Ramos (cell line): Measurements from ENCODE around the gene EEF2.
"Not testable (repeated sequence)": the region's sequence is repeated elsewhere in the genome, so short reads cannot be mapped to it uniquely, and the experiment has no call there.

Experiments
- in situ Hi-C: fragments of 300-500 bp; cut with MboI; formaldehyde crosslinking; loops from one replicate; pipeline ENCODE4 v1.14.3; 2022; ENCODE audit warnings: low sequenced_read_pairs; ENCODE audit not compliant: unreplicated experiment

EEF2 gene

DNA sequence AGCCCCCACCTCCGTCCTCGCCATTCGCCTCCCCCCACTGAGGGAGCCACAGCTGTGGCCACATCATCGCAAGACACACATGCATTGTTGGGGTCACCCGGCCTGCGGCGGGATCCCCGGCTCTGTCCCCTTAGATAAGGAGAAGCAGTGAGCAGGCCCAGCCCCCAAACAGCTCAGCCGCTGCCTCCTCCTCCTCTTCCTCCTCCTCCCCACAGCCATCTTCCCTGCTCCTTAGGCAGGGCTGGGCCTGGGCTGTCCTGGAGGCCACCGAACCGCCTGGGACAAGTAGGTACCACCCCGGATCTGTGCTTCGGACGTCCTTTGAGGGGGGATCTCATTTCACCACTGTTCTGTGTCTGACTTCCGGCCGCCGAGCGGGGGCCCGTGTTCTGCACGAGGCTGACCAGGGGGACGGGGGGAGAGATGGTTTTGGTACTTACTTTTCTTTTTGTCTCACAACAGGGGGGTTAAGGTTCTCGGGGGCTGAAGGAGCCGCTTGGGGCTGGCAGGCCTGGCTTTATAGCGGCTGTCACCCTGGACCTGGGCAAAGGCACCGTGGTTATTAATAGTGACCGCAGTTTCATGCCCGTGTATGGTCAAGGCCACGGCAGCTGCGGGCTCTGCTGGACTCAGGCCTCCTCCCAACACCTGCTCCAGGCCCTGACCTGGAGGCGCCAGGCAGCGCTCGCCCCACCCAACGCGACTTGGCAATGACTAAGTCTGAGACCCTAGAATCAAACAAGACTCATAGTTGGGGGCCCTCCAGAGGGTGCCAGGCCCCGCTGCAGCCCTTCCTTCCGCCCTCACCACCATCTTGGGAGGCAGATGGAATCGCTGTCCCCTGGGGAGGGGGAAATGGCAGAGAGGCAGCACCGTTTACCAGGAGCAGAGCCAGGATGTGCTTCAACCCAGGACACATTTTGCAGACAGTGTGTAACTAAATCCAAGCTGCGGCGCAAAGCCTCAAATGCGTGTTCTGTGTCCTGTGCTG, 34.1 kb downstream of the EEF2 start:
- in situ Hi-C loops, result no loop called here

DNA sequence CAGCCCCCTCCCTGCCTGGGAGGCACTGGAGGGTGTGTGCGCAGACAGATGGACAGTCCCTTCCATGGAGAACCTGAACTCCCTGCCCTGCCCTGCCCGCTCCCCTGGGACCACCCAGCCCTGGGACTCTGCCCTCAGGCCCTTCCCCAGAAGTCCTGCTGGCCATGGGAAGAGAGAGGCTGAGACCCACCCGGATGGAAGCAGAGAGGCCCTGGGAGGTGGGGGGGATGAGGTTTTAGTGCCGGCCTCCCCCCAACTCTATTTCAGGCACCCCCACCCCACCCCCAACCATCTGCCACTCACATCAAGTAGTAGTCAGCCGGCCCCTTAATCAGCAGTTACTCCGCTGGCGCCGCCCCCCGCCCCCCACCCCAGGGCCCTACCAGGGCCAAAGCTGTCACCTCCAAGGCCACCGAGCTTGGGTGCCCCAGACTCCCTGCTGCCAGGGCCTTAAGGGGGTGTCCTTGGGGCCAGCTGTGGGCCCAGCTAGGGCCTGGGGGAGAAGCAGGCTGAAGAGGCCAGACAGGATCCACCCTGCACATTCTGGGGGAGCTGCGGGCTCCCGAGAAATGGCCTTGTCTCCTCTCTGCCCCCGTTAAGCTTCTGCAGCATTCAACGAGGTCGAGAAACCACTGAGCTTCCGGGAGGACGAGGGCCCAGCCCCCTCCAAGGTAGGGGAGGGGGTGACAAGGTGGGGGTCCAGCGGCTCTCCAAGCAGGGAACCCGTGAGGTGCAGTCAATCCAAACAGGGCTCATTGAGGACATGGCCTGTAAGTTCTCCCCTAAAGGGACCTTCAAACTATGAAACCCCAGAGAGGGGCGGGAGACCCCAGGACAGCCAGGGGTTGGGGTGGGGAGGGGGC, 35.0 kb downstream of the EEF2 start:
- in situ Hi-C loops, result no loop called here

DNA sequence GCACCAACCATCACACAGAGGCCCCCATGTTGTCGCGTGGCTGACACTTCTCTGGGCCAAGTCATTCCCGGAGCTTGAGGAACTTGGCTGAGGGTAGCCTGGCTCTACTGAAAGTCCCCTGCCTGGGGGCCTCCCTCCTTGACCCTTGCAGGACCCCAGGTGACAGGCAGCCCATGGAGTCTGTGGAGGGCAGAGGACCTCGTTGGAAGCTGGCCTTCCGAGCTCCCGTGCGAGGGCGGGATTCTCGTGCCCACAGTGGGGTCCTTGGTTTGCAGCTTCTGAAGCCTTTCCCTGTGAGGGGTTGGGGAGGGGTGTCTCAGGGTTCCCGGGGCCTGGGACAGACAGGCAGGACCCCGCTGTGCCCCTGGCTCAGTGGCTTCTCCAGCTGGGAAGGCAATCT, 36.0 kb downstream of the EEF2 start:
- in situ Hi-C loops, result no loop called here

DNA sequence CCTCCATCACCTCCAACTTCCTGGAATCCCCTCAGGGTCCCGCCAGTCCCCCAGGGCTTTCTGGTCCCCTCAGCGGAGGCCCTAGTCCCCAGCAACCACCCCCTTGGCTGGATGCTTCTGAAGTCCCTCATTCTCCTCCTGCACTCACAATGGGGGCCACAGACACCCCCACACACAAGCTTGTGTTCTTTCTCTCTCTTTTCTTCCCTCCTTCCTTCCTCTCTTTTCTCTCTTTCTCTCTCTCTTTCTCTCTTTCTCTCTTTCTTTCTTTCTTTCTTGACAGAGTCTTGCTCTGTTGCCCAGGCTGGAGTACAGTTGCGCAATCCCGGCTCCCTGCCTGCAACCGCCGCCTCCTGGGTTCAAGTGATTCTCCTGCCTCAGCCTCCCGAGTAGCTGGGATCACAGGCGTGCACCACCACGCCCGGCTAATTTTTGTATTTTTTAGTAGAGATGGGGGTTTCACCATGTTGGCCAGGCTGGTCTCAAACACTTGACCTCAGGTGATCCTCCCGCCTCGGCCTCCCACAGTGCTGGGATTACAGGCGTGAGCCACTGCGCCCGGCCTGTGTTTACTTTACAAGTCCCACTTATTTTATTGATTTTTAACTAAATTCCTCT, 37.8 kb downstream of the EEF2 start:
- in situ Hi-C loops, result not testable (repeated sequence)

DNA sequence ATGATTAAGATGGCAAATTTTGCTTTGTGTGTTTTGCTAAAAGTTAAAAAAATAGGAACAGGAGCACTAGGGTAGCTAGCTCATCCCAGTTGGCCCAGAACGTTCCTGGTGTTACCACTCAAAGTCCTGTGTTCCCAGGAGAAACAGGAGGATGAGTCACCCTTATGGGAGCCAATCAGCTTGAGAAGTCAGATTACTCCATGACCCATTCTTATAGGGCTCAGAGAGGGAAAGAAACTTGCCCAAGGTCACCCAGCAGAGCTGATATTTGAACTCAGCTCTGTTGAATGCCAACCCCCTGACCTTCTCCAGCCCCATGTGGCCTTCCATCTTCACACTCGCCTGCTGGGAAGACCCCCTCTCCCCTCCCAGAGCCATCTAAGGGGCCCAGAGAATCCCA, 39.4 kb downstream of the EEF2 start:
- in situ Hi-C loops, result no loop called here

DNA sequence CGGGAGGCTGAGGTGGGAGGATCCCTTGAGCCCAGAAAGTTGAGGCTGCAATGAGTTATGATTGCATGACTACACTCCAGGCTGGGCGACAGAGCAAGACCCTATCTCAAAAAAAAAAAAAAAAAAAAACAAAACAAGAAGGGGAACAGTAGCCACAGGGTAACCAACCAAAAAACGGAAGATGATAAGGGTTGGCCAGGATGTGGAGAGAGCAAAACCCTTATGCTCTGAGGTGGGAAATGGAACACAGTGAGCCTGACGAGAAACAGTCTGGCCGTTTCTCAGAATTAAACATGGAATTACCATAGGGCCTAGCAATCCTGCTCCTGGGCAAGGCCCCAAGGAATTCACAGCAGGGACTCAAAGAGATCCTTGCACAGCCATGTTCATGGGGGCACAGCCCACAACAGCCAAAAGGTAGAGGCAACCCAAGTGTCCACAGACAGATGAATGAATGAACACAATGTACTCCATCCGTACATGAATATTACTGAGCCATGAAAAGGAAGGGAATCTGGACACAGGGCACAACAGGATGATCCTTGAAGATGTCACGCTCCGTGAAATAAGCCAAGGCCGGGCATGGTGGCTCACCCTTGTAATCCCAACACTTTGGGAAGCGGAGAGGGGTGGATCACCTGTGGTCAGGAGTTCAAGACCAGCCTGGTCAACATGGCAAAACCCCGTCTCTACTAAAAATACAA, 41.1 kb downstream of the EEF2 start:
- in situ Hi-C loops, result no loop called here

DNA sequence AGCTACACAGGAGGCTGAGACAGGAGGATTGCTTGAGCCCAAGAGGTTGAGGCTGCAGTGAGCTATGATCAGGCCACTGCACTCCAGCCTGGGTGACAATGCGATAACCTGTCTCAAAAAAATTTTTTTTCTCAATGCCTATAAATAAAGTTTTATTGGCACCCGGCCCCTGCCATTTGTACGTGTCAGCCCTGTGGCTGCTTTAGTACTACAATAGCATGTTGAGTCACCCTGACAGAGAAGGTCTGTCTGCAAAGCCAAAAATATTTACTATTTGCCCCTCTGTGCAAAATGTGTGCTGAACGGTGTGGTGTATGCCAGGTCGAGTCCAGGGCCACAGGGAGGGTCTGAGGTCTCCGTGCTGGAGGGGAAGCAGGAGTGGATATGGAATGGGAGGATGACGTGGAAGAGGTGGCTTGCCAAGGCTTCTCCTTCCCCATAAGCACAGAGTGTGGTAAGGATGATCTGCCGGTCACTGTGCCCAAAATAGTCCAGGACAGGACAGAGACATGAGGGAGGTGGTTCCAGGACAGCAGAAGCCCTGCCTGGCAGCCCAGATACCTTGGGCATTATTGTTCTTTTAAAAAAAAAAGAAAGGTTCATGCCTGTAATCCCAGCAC, 42.4 kb downstream of the EEF2 start:
- in situ Hi-C loops, result no loop called here

DNA sequence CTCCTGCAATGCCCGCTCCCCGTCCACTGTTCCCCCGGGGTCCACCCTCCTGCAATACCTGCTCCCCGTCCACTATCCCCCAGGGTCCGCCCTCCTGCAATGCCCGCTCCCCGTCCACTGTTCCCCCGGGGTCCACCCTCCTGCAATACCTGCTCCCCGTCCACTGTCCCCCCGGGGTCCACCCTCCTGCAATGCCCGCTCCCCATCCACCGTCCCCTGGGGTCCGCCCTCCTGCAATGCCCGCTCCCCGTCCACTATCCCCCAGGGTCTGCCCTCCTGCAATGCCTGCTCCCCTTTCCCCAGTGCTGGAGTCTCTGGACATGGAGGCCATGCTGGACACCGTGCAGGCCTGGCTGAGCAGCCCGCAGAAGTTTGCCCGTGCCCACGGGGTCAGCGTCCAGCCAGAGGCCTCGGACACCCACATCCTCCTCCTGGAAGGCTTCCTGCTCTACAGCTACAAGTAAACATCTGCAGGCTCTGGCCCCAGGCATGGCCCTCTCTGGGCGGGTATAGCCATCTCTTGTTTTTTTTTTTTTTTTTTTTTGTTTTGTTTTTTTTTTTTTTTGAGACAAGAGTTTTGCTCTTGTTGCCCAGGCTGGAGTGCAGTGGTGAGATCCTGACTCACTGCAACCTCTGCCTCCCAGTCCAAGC, 46.8 kb downstream of the EEF2 start:
- in situ Hi-C loops, result not testable (repeated sequence)

DNA sequence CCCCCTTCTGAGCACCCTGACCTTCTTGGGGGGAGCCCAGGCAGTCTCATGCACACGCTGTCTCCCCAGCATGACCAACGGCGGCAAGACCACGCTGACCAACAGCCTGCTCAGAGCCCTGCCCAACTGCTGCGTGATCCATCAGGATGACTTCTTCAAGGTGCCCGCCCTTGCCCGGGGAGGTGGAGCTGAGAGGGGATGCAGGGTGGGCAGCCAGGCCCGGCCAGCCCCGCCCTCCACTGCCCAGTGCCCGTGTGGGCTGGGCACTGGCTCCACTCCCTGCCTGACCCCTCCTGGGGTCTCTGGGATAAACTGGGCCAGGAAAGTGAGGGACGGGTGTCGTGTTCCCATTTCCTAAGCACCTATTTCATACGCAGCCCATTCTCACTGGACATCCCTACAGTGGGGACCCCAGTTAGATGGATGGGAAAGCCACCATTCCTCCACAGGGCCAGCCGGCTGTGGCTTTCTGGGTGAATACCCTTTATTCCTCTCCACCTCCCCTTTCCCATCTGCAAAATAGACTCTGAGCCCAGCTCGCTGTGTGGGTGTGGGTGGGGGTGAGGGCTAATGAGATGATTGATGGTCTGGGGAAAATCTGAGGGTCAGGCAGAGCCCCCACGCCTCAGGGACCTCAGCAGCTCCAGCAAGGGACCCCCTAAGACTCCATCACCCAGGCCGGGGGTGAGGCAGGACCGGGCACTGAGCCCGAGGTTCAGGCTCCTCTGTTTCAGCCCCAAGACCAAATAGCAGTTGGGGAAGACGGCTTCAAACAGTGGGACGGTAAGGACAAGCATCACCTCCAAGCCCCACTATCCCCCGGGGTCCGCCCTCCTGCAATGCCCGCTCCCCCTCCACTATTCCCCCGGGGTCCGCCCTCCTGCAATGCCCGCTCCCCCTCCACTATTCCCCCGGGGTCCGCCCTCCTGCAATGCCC, 48.5 kb downstream of the EEF2 start:
- in situ Hi-C loops, result no loop called here

DNA sequence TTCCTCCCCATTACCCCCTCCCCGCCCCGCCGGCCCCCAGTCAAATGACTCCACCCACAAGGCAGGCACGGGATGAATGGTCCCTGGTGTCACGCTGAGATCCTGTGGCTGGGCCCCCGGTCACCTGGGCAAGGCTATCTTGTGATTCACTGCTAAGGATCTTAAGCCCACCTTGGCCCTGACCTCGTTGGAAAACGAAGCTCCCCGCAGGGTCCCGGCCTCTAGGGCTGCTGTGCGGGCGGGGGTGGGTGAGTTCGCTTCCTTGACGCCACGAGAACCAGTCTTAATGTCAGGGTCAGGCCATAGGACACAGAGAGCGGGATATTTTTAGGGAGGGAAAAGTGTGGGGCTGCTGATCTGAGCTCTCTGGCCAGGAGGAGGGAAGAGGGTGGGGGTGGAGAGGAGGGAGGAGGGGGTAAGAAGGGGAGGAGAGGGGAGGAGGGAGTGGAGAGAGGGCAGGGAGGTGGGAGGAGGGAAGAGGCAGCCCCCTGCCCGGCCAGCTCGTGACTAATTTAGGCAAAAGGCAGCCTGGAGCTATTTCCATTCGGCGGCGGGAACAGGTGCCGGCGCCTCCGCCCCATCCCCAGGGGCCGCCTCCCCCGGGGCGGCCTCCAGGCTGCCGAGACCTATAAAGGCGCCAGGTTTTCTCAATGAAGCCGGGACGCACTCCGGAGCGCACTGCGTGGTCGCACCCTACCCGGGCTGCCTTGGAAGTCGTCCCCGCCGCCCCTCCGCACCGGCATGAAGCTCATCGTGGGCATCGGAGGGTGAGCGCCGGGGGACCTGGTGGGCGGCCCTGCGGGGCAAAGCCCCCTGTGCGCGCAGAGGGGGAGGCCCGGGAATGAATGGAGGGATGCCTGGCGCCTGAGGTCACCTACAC, 52.1 kb downstream of the EEF2 start, which contains the start of gene NMRK2:
Gene NMRK2 (plus strand): TSS at position 139 of the 880 bp plus-strand sequence. CDS start 603 bp downstream, at position 742.
- in situ Hi-C loops, result no loop called here

DNA sequence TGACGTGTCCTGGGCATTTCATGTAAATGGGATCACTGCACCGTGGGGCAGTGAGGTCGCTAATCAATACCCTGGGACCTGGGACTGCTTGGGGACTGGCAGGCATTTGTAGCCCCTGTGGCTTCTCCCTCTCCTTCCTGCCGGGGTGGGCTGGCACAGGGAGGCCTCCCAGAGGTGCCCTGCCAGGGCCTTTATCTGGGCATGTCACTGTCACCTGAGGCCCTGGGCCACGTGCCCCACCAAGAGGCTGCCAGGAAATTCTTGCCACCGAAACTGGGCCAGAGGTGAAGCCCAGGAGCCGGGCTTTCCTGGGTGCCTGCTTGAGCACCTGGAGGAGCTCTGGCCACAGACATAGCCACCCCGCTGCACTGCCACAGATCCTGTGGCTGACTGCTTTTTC, 54.2 kb downstream of the EEF2 start:
- in situ Hi-C loops, result no loop called here
